GM21723 (cell line): ENCODE data around the gene ATXN7L1.
"Not testable (repeated sequence)": the region's sequence is repeated elsewhere in the genome, so short reads cannot be mapped to it uniquely, and the experiment has no call there.

Experiments used
- ATAC-seq: cut with Tn5 transposase; IDR thresholded peaks from one replicate; pipeline ENCODE4 v1.9.1; 2021; ENCODE audit warnings: mild to moderate bottlenecking, moderate library complexity; ENCODE audit not compliant: unreplicated experiment

Gene ATXN7L1

DNA sequence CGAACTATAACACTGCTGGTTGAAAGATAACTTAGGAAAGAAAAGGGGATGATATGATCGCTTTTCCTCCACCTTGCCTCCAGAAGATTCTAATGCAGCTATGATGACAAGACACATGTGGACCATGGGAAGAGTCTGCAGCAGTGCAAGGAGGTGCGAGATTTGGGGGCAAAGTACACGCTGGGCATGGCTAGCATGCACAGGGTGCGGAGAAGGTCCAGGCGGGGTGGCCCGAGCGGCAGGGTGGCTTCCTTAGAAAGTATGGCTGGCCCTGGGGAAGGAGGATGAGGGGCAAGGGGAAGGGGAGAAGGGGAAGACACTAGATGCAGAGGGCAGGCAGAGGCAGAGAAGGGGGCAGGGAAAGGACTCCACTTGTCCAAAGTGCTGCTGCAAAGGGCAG is 15.6 kb downstream of the ATXN7L1 start:
- ATAC-seq = no peak

DNA sequence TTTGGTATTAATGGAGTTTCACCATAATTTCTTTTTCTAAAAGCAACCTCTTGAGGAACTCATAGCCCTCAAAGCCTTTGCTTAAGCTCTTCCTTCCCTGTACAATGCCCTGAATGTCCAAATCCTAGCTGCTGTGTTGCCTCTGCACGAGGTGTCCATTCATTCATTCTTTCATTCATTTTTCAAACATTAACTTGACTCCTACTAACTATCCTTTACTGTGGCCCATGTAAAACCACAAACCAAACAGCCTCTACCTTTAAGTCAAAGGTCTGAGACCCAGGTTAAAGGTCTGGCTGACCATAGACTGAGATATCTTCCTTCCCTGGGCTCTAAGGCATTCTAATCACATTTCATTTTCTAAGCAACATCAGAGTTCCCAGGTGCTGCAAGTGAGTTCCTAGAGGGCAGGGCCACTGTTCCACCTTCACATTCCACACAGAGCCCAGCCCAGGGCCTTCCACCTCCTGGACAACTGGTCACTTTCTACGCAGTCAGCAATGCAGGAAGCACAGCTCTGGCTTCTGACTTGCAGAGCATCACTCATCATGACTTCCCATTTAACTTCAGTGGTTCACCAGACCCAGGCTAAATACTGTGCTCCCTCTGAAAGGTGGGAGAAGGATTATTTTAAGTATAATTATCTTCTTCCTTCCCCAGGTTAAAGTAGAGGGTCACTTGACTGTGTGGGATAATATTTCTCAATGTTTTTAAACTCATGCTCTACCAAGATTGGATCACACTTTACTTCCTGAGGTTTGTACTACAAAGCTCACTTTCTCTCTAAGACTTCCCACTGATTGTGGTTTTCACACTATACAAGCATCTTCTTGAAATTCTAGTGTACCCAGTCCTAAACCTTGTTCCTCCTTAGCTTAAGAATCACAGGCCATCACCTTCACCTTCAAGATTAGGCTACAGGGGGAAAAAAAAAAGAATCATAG is 19.1 kb downstream of the ATXN7L1 start:
- ATAC-seq = no peak

DNA sequence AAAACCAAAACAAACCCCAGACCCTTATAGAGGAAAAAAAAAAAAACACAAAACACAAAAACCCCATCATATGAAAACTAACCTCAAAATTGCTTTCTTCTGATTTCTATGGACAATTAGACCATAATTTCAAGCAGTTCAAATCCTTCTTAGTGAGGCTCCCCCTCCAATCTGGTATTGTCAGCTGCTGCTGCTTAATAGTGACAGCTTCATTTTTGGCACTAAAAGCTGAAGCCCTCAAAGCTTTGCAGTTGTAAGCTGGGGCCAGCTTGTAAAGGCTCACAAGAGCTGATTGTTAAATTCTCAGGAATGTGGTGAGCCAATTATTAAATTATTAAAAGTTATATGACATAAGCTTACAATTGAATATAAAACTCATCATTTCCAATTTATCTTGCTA is 21.9 kb downstream of the ATXN7L1 start:
- no peak for ATAC-seq

DNA sequence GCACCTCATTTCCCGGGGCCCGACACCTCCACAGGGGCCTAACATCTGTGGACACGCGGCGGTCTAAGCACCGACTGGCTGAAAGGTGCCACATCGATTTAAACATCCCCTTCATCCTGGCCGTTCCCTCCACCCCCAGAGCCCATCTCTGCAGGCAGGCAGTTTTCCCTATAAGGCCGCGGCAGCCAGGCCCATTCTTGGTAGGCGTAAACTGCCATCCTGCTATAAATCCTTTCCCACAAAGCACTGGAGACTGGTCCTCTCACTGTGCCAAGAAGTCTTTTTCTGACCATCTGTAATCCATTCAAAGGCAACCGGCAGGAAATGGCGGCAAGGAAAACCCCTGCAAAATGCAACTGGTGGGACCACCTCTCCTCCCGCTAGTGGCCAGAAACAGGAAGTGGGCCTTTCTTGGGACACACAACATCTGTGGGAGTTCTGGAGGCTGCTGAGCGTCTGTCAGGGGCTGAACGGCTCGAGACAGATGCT is 22.4 kb downstream of the ATXN7L1 start:
- ATAC-seq = no peak

DNA sequence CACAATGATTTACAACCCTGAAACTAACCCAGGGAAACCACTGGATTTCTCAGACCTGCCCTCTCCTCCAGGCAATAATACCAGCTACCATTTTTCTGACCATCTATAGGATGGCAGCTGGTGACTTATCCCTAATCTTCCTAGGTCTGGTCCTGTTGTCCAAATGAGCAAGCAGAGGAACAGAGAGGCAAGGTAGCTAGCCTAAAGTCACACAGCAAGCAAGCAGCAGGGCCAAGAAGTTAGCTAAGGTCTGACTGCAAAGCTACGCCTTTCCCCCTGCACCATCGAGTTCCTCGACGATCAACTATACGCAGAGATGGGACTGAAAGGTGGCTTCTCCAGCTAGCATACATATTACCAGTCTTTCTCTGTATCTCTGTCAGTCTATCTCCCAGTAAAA is 25.3 kb downstream of the ATXN7L1 start:
- ATAC-seq = no peak

DNA sequence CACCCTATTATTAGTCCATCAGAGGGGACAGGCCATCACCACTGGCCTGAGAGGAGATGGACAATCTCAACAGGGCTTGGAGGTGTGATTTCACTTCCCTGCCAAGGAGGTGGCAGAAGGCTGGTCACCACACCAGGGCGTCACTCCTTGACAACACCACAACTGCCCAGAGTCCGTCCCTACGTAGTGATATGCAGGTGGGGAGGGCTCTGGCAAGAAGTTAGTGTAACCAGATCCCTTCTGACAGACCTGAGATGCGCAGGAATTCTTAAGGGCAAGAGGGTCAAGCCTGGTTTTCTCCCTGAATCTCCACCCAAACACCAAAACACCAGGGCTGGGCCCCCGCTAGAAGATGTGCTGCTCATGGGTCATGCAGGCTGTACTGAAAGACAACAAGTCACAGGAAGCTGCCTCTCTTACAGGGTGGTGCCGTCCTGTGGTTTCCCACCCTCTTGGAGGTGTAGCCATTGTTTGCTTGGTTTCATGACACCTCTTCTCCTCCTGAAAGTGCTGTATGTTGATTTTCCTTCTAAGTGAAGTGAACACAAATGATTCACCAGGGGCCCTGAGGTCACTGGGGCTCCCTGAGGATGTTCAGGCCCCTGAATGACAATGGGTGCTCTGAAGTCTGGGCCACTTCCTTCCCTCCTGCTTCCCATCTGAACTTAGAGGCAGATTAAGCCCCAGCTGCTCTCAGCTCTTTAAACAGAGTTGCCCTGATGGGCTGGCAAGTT is 27.1 kb downstream of the ATXN7L1 start:
- ATAC-seq = no peak

DNA sequence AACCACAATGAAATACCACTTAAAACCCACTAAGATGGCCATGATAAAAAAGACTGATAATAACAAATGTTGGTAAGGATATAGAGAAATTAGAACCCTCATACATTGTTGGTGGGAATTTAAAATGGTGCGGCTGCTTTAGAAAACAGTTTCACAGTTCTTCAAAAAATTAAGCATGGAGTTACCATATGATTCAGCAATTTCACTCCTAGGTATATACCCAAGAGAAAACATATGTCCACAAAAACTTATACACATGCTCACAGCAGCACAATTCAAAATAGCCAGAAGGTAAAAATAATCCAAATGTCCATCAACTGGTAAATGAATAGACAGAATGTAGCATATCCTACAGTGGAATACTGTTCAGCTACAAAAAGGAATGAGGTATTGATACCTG is 30.0 kb downstream of the ATXN7L1 start:
- ATAC-seq = no peak

DNA sequence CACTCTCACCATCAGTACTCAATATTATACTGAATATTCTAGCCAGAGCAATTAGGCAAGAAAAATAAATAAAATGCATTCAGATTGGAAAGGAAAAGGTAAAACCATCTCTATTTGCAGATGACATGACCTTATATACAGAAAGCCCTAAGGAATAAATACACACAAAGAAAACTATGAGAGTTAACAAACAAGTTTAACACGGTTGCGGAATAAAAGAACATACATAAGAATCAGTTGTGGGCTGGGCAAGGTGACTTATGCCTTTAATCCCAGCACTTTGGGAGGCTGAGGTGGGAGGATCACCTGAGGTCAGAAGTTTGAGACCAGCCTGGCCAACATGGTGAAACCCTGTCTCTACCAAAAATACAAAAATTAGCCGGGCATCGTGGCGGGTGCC is 31.7 kb downstream of the ATXN7L1 start:
- ATAC-seq = not testable (repeated sequence)

DNA sequence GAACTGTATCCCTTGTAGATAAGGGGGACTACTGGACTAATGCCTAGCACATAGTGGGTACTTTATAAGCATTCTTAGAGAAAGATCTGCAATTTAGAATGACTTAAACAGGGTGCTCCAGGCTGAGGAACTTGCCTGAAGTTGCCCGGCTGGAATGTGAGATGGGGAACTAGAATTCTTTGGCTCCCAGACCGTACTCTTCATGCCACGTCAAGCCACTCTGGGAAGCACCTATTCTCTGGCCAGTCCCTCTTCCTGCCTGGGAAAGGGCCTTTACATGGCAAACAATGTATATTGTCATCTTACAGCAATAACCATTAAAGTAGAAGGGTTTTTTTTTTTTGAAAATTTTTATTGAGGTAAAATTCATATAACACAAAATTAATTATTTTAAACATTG is 34.5 kb downstream of the ATXN7L1 start:
- ATAC-seq = no peak

DNA sequence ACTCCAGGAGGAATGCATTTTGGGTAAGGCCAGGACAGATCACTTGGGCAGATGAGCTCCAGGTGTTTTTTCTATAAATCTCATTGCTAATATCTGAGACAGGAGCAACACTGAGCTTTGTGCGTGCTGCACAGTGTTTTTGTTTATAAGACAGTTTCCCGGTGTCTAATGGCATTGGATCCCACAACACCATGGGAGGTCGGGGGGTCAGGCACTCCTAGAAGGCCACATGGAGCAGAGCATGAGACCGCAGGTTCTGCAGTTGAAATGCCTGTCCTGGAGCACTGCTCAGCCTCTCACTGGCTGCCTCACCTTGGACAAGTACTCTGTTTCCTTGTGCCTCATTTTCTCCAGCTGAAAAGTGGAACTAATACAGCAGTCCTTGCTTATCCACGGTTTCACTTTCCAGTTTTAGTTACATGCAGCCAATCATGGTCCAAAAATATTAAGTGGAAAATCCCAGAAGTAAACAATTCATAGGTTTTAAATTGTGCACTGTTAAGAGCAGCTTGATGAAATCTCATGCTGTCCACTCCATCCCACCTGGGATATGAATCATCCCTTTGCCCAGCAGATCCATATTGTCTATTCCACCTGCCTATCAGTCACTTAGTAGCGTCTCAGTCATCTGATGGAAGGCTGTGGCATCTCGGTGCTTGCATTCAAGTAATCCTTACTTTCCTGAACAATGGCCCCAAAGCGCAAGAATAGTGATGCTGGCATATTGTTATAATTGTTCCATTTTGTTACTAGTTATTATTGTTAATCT is 35.2 kb downstream of the ATXN7L1 start:
- no peak for ATAC-seq

DNA sequence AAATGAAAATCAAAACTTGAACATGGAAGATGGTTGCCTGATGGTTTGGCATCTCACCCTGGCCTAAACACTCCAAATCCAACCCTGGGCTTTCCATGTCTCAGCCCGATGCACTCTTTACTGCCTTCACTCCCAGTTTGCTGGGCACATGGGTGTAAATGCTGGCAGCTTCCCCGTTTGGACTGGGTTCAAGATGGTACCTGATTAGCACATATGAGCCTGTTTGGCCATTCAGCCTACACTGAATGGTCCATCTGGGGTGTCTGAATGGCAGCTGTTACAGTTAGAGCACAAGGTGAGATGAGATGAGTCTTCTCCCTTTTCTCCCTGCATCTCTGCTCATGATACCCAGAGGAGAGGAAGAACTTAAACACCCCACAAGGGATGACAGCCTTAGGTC is 37.1 kb downstream of the ATXN7L1 start:
- no peak for ATAC-seq

DNA sequence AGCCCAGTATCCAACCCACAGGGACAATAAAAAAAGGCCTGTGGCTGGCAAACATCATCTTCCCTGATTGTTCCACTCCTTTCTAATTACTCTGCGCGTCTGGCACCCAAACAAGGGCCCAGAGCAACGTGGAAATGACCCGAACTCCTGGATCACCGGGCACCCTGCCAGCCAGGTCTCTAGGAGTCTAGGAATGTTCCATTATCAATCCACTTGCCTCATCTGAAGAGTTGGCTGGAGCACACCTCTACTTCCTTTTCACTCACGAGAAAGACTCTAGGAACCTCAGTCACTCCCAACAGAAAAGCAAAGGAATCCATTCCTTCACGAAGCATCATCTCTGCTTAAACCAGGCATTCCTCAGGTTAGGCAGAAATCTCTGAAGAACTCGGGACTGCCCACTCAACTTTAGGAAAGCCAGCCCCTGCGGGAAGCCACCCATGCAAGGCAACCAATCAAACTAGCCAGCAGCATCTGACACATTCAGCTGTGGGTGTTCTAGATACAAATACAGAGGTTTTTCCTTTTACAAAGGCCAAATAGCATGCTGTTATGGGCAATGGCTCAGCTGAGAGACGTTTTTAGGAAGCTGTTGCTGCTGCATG is 37.7 kb downstream of the ATXN7L1 start:
- no peak for ATAC-seq

DNA sequence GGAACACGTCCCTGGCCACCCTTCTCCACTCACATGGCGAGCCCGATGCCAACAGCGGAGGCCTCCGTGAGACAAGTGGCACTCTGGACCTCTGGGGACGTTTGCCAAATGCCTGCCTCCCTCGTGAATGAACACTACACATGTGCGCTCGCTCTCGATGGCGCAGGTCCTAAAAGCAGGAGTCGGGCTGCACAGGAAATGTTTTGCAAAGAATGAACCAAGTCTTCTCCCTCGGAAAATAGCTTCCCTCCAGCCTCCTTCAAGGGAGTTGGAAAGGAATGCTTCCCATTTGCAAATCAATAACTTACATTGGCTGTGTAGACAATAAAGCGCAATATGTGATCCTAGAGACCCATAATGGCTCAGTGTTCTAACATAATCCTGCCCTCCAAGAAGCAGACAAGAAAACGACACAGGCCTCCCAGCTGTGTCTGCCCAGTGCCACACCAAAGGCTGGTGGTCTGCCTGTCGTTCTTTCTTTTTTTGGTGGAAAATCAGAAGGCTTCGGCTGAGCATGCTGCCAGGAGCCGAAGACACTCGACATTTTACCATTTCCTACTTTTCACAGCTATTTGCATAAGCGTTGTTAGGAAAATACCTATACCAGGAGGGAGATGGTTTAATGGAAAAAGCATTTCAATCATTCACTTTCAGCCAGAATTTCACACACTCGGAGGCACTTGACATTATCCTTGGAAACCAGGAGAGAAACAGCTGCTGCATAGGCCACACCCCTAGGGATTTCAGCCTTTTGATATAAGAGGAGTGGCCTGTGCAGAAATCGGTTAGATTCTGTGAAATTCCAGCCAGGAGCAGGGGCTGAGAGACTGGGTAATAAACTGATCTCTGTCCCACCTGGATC is 38.4 kb downstream of the ATXN7L1 start:
- ATAC-seq = no peak

DNA sequence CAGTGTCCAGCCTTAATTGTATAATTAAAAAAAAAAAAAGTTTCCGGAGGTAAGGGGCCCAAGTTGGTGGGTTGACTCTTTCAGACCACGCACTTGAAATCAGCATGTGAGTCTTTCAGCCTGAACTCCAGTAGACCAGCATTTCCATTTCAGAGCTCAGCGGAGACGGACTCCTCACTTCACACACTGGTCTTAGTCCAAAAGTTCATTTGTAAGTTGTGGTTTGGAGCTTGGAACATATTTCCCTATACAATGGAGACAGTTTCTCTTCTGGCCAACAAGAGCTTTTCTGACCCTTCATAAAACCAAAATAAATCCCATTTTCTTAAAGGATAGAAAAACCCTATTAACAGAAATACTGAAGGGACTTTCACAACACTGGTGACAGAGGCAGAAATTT is 41.0 kb downstream of the ATXN7L1 start:
- ATAC-seq = no peak

DNA sequence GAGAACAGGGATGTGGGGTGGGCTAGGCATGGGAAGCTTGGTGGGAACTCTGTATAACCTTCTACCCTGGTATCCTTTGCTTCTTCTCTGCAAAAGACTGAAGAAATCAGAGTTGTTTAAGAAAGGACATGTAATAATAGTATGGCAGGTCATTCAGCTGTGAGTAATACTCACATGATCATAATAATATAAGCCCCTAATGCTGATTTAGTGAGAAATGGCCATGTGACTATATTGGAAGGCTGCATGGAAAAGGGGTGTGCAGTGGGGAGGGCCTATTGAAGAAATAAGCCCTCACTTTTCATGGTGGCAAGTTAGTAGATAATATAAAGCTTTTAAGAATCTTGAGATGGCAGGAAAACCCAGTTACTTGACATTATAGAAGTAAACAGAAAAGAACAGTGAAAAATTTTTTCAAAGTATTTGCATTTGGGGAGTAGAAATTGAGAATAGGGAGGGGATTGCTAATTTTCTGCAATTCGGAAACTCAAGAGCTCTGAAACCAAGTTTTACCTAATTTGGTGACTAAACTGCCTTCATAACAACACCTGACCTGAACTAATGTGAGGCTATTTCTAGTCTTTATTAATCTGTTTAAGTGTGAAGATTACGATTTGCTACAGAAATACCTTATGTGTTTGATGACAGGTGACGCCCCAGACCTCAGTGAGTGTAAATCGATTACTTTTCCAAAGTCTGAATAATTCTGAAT is 44.4 kb downstream of the ATXN7L1 start:
- no peak for ATAC-seq

DNA sequence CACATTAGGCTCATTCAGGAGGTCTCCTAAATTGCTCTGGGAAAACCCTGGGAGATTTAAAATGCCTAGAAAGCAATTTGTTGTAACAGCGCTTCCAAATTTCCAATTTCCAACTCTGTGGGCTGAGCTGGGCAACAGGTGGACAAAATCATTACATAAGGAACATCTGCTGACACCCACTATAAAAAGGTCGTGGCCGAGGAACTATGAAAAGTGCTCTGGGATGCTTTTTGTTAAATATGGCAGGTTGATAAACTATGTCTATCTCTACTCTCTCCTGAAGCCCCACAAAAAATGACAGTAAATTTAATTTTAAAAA is 45.1 kb downstream of the ATXN7L1 start:
- no peak for ATAC-seq

DNA sequence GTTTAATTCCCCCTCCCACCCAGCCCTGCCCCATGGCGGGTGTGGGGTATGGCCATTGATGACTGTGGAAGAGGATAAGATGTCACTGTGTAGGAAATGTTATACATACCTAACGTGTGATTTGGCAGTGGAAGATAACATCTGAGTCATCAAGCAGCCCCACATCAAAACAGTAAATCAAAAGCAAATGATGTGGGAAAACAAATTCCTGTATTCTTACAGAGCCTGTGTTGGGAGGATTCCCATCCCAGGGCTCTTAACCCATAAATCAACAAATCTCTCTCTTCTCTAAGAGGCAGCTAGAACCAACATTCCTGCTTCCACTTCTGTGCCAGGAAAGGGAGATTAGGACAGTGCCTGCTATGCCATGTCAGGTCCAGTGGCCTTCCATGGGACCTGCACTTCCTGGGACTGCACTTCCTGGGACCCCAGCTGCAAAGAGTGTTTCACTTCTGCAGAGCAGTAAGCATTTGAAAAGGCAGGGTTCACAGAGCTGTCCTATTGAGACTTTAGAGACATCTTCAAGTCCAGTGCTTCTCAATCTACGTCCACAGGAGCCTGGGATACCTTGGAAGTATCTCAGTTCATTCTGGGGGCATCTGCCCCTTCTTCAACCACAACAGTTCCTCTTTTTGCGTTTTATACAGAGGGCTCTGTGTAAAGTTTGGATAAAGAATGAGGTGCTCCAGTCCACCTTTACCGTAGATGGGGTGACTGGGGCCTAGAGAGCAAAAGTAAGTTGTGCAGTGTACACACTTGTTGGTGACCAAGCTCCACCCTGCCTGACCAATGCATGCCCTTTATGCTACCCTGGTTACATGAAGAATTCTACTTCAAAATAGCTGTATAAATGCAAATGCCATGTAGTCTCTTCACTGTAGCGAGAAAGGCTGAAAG is 45.7 kb downstream of the ATXN7L1 start:
- no peak for ATAC-seq

DNA sequence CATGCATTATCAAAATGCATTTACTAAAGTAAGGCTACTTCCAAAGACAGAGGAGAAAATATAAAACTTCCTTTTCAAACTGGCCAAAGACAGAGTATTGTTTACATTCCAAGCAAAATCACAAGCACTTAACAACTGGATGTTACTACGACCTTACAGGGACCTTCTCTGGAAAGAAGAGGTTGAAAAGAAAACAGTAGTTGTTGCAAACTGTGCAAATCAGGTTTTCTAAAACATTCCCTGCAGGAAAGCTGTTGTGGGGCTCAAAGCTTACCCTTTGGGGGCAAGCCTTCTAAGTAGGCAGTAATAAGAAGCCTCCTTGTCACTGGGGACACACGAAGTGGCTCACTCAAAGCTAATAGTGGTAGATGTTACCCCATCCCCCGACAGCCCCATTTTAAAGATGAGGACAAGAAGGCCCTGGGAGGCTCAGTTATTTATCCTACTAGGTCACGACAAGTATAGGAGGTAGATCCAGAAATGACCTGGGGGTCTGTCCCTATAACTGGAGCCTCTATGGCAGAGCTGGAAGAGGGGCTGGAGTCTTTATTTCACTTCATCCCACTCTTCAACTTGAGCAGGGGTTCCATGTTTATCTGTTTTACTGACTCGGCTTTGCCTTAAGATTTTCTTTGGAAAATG is 46.6 kb downstream of the ATXN7L1 start:
- ATAC-seq = no peak
